ENCODE data around the gene PCDH9. TPM values are rescaled to one million over a fixed set of nuclear protein-coding genes. Genes with fewer than 3 reads are reported as not detected.

Gene PCDH9
- total and polyA plus RNA-seq, 10 of the 15 experiments (the other 5 are each of a cell fraction or from before 2014, with no cell fraction given) = 0.02 to 2.3 (median 0.05) TPM; not detected in 1

- no peak for TF ChIP-seq TCF3 (IDR thresholded peaks at IDR 0.05; ENCODE audit: borderline replicate concordance, insufficient read depth, low read depth, low read length)
- TF ChIP-seq CBX5 (IDR thresholded peaks at IDR 0.05; ENCODE audit: low read depth) = no peak
- TF ChIP-seq EZH2 (IDR thresholded peaks at IDR 0.05; ENCODE audit: borderline replicate concordance, control insufficient read depth, low read depth, low read length) = no peak
- TF ChIP-seq STAT3 (IDR thresholded peaks at IDR 0.05; ENCODE audit: low read depth, low read length) = no peak
- no peak for TF ChIP-seq TAF1 (IDR thresholded peaks at IDR 0.05; ENCODE audit: borderline replicate concordance, low read depth, low read length)
- no peak for TF ChIP-seq BMI1 (IDR thresholded peaks at IDR 0.05; ENCODE audit: borderline replicate concordance)
- TF ChIP-seq ZBTB40 (IDR thresholded peaks at IDR 0.05; ENCODE audit: borderline replicate concordance) = no peak
- TF ChIP-seq KAT2A (conservative IDR thresholded peaks at IDR 0.05; ENCODE audit: control insufficient read depth, low read depth, low read length) = no peak
- TF ChIP-seq PRDM15 (CRISPR knock-in tag; IDR thresholded peaks at IDR 0.05) = no peak
Observed at GRCh38 chr13:66663206-66663605, 566.9 kb downstream of the PCDH9 start (continued).
